C4-2B (cell line): ENCODE measurements around the gene HMX1.

ENCODE experiments used
- H3K27ac ChIP-seq: fragments of 450-650 bp; 2 replicates; pipeline ENCODE4 v1.5.1; 2017
- CTCF ChIP-seq: fragments of 450-650 bp; conservative IDR thresholded peaks from 2 replicates; pipeline ENCODE4 v1.5.1; 2017; ENCODE audit warnings: mild to moderate bottlenecking
- ZFX ChIP-seq: fragments of 450-650 bp; IDR thresholded peaks from 2 replicates; pipeline ENCODE4 v1.6.1; 2017

The HMX1 gene

GRCh38 chr4:8830611-8831200, 40.9 kb downstream of the HMX1 start:
- TF ChIP-seq CTCF (no peak), ZFX (no peak)
- H3K27ac ChIP-seq, result no peak overlapping the region

DNA sequence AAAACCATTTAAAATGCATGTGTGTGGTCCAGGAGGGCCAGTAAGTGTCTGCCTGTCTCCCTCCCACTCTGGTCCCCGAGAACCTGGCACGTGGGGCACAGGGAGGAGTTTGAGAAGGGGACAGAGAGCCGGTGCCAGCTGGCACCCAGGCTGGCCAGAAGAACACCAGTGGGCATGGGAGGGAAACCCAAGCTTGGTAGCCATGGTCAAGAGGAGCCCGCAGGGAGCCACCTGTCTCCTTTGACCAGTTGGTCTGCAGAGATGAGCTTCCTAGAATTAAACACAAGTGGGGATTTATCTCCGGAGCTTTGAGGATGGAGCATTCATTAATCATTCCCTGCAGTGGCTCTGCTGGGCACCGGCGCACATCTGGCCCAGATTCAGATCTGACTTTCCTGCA, 41.6 kb downstream of the HMX1 start:
- no peak overlapping the region for H3K27ac ChIP-seq
- TF ChIP-seq ZFX (no peak), CTCF (no peak)

- TF ChIP-seq CTCF, result no peak
- TF ChIP-seq ZFX, result no peak
- no peak overlapping the region for H3K27ac ChIP-seq
These were observed 42.1 kb downstream of the HMX1 start for GRCh38 chr4:8829584-8829983.

- TF ChIP-seq CTCF (no peak), ZFX (no peak)
- no peak overlapping the region for H3K27ac ChIP-seq
These were observed 42.8 kb downstream of the HMX1 start for GRCh38 chr4:8828869-8829268.

GRCh38 chr4:8821151-8821950, 50.3 kb downstream of the HMX1 start:
- H3K27ac ChIP-seq, result no peak overlapping the region
- TF ChIP-seq CTCF, result no peak
- TF ChIP-seq ZFX, result no peak

GRCh38 chr4:8820178-8821102, 51.2 kb downstream of the HMX1 start:
- no peak overlapping the region for H3K27ac ChIP-seq
- no peak for TF ChIP-seq CTCF
- no peak for TF ChIP-seq ZFX
